ENCODE data around the gene HINT3. TPM values are rescaled to one million over a fixed set of nuclear protein-coding genes. Genes with fewer than 3 reads are reported as not detected.
A peak's percentile ranks its signal among the peaks of the same experiment; 100 is the strongest.

Gene HINT3
- total and polyA plus RNA-seq, 2 of the 13 experiments (the other 11 are each of a cell fraction or from before 2014, with no cell fraction given): 3.1 to 22.8 TPM

GRCh38 chr6:125944434-125944816 is 12.1 kb upstream of the HINT3 start (continued):
- TF ChIP-seq TERF1 (CRISPR knock-in tag; IDR thresholded peaks at IDR 0.05): no peak
- peak; percentile 77 for TF ChIP-seq HDAC1 (CRISPR knock-in tag; IDR thresholded peaks at IDR 0.05)
- no peak for TF ChIP-seq ATRX (CRISPR knock-in tag; IDR thresholded peaks at IDR 0.05; ENCODE audit: borderline replicate concordance)
- TF ChIP-seq ZNF720 (CRISPR knock-in tag; IDR thresholded peaks at IDR 0.05): no peak
- no peak for TF ChIP-seq KAT2B (IDR thresholded peaks at IDR 0.05; ENCODE audit: borderline replicate concordance, low read depth, low read length)
- TF ChIP-seq MYPOP (CRISPR knock-in tag; IDR thresholded peaks at IDR 0.05): peak; percentile 32; the same call in 1 of the 2 replicates
- TF ChIP-seq HOMEZ (CRISPR knock-in tag; IDR thresholded peaks at IDR 0.05; ENCODE audit: low read depth): peak; percentile 94
- no peak for TF ChIP-seq ZFX (CRISPR knock-in tag; IDR thresholded peaks at IDR 0.05; ENCODE audit: low read depth)
- TF ChIP-seq ZNF792 (CRISPR knock-in tag; IDR thresholded peaks at IDR 0.05): peak; percentile 76; the same call in 1 of the 2 replicates
- TF ChIP-seq ZNF232 (CRISPR knock-in tag; IDR thresholded peaks at IDR 0.05; ENCODE audit: borderline replicate concordance): no peak
- TF ChIP-seq CBFB (CRISPR knock-in tag; IDR thresholded peaks at IDR 0.05): no peak
- TF ChIP-seq SNAPC2 (CRISPR knock-in tag; IDR thresholded peaks at IDR 0.05): peak; percentile 65; the same call in 1 of the 2 replicates
- TF ChIP-seq SMC3 (IDR thresholded peaks at IDR 0.05; ENCODE audit: low read length): 0 out of 2 replicates have a peak, but pooled peaks have one; percentile 10
- peak; percentile 87 for TF ChIP-seq SAP130 (CRISPR knock-in tag; IDR thresholded peaks at IDR 0.05; ENCODE audit: low read depth)
- no peak for TF ChIP-seq SYNCRIP (IDR thresholded peaks at IDR 0.05; ENCODE audit: insufficient read depth, low read depth, low read length)
- TF ChIP-seq ZNF772 (CRISPR knock-in tag; IDR thresholded peaks at IDR 0.05): peak; percentile 54; the same call in 1 of the 2 replicates
- no peak for TF ChIP-seq ZBTB44 (CRISPR knock-in tag; IDR thresholded peaks at IDR 0.05)
- peak; percentile 41; the same call in 1 of the 2 replicates for TF ChIP-seq GMEB1 (CRISPR knock-in tag; IDR thresholded peaks at IDR 0.05; ENCODE audit: borderline replicate concordance)
- TF ChIP-seq ZNF121 (CRISPR knock-in tag; IDR thresholded peaks at IDR 0.05): no peak
- peak; percentile 92 for TF ChIP-seq ZGPAT (CRISPR knock-in tag; IDR thresholded peaks at IDR 0.05)
- TF ChIP-seq ZNF260 (CRISPR knock-in tag; IDR thresholded peaks at IDR 0.05; ENCODE audit: borderline replicate concordance, low read depth): no peak
